Stimulated activated CD4-positive, alpha-beta T cell treated with anti-CD3 and anti-CD28 coated beads, Interleukin-4, amount 100 ng/mL, for 48 hours (primary cell): ENCODE measurements around the gene COL6A1.
"Not testable (repeated sequence)": the region's sequence is repeated elsewhere in the genome, so short reads cannot be mapped to it uniquely, and the experiment has no call there.

ENCODE experiments used
- DNase-seq, 2 donors: peaks; one replicate each; pipeline ENCODE4 v3.0.0-alpha.2; 2020; ENCODE audit warnings: low read depth in 2 of 2

COL6A1 gene

DNA sequence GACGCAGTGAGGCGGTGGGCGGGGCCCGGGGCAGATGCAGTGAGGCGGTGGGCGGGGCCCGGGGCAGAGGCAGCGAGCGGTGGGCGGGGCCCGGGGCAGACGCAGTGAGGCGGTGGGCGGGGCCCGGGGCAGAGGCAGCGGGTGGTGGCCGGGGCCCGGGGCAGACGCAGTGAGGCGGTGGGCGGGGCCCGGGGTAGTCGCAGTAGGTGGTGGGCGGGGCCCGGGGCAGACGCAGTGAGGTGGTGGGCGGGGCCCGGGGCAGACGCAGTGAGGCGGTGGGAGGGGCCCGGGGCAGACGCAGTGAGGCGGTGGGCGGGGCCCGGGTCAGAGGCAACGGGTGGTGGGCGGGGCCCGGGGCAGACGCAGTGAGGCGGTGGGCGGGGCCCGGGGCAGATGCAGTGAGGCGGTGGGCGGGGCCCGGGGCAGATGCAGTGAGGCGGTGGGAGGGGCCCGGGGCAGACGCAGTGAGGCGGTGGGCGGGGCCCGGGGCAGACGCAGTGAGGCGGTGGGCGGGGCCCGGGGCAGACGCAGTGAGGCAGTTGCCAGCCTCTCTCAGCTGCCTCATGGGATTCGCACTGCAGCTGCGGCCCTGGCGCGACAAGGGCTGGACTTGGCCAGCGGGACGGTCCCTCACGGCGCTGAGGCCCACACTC is 24.4 kb downstream of the COL6A1 start:
- DNase-seq = not testable (repeated sequence)

- no peak for DNase-seq
Measured at GRCh38 chr21:46006547-46007491, 25.2 kb downstream of the COL6A1 start.

- no peak for DNase-seq
Measured at GRCh38 chr21:46007492-46007868, 25.9 kb downstream of the COL6A1 start.

GRCh38 chr21:46008893-46009621 is 27.5 kb downstream of the COL6A1 start:
- no peak for DNase-seq

DNA sequence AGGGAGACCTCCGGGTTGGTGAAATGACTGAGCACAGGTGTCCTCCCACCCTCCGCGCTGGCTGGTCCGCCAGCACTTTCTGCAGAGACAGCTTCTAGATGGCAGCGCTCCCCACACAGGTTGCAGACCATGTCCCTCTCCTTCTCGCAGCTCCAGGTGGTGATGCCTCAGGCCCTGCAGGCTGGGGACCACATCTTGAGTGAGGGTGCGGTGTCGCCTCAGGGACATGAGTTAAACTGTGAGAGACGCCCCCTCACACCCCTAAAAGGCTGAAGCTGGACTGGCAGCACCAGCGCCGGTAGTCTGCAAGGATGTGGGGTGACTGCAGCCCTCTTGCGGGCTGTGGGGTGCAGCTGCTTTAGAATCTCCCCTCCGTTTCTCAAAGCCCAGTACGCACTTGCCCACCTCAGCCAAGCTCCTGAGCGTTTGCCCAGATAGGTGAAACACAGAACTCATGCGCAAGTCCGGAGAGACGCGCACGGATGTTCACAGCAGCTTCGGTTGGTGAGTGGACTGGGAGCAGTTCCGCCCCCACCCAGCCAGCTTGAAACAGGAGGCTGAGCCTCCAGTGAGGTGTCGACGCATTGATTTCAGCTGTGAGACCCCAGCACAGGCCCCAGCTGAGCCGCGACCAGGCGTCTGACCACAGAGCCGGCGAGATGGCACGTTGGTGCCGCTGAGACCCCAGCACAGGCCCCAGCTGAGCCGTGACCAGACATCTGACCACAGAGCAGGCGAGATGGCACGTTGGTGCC is 28.6 kb downstream of the COL6A1 start:
- DNase-seq = no peak

DNA sequence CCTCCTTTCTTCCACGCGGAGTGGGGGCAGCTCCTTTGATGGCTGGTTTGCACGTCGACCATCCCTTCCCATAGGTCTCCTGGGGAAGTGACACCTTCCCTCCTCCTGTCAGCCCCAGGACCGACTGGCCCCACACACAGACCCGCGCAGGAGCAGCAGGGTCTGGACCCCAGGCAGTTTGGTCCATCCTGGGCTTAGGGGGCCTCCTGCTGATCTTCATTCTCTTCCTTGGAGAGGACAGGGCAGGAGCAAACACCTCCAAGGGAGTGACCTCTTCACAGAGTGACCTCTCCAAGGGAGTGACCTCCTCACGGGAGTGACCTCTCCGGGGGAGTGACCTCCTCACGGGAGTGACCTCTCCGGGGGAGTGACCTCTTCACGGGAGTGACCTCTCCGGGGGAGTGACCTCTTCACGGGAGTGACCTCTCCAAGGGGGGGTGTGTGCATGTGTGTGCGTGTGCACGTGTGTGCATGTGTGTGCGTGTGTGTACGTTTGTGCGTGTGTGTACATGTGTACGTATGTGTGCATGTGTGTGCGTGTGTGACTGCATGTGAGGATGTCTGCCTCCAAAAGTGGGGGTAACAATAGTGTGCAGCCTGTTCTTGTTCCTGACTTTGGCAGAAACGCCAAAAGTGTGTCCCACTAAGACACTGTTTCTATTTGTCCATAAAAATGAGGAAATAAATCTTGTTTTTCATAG is 29.8 kb downstream of the COL6A1 start:
- no peak for DNase-seq

DNA sequence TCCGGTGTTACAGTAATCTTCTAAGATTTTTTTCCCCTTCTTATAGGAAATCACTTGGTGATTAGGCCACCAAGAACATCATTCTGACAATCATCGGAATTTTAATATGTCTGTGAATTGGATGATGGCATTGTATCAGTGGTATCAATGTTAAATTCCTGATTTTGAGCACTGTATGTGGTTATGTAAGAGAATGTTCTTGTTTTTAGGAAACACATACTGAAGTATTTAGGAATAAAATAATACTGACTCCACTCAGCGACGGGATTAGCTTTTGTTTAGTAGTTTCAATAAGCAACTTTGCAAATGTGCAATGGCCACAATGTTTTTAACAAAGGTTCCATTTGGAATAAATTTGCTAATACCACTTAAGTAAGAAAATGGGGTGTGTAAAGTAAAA is 30.6 kb downstream of the COL6A1 start:
- DNase-seq = no peak

DNA sequence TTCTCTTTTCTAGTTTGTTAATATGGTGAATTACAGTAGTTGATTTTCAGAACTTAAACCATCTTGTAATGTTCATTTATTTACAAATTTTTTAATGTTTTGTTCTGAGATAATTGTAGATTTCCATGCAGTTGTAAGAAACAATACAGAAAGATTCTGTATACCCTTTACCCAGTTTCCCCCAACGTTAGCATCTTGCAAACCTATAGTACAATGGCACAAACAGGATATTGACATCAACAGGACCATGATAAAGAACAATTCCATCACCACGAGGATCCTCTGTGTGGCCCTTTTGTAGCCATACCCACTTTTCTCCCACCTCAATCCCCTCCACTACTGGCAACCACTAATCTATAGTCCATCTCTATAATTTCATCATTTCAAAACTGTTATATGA is 33.3 kb downstream of the COL6A1 start:
- DNase-seq = no peak

DNA sequence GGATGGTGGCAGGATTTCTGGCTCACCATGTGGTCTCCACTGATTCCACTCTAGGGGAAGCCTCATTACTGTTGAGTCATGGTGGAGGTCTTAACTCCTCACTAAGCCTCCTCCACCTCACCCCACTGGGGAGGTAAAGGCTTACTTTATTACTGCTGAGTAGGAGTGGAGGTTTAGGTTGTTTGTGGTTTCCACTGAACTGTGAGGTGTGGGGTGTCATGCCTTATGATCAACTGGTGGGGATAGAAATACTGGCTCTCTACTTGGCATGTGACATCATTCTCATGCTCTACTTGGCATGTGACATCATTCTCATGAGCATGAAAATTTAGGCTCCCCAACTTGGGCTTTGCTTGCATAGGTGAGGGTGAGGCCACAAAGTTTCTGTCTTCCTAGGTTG is 35.6 kb downstream of the COL6A1 start:
- no peak for DNase-seq

- no peak for DNase-seq
Measured at GRCh38 chr21:46017695-46018094, 36.1 kb downstream of the COL6A1 start.

DNA sequence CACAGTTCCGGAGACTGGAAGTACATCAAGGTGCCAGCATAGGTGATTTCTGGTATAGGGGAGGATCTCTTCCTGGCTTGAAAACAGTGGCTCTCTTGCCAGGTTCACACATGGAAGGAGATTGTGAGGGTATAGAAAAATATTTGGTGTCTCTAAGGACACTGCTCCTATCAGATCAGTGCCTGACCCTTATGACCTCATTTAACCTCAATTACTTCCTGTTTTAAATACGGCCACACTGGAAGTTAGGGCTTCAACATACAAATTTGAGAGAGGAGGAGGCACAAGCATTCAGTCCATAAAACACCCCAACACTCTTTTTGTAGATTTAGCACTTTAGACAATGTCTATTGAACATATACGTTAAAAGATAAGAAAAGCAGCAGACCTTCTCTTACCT is 37.0 kb downstream of the COL6A1 start:
- DNase-seq = no peak

DNA sequence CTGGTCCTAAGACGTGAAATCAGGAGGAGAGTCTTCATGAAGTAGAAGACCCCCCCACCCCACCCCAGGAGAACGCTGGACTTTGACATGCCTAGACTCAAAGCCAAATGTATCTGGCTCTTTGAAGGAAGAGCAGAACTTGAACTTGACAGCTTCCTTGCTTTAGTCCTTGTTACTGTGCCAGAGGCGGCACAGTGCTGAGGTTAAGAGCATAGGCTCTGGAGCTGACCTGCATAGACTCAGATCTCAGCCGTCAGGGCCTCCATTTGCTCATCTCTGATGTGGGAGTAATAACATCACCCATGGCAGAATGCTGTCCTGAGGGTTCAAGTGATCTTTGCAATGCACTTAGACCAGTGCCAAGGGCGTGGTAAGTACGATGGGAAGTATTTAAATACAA is 39.0 kb downstream of the COL6A1 start:
- DNase-seq = no peak

- DNase-seq = no peak
Measured at GRCh38 chr21:46021398-46021797, 39.8 kb downstream of the COL6A1 start.

- DNase-seq = no peak
Measured at GRCh38 chr21:46021978-46022544, 40.5 kb downstream of the COL6A1 start.

DNA sequence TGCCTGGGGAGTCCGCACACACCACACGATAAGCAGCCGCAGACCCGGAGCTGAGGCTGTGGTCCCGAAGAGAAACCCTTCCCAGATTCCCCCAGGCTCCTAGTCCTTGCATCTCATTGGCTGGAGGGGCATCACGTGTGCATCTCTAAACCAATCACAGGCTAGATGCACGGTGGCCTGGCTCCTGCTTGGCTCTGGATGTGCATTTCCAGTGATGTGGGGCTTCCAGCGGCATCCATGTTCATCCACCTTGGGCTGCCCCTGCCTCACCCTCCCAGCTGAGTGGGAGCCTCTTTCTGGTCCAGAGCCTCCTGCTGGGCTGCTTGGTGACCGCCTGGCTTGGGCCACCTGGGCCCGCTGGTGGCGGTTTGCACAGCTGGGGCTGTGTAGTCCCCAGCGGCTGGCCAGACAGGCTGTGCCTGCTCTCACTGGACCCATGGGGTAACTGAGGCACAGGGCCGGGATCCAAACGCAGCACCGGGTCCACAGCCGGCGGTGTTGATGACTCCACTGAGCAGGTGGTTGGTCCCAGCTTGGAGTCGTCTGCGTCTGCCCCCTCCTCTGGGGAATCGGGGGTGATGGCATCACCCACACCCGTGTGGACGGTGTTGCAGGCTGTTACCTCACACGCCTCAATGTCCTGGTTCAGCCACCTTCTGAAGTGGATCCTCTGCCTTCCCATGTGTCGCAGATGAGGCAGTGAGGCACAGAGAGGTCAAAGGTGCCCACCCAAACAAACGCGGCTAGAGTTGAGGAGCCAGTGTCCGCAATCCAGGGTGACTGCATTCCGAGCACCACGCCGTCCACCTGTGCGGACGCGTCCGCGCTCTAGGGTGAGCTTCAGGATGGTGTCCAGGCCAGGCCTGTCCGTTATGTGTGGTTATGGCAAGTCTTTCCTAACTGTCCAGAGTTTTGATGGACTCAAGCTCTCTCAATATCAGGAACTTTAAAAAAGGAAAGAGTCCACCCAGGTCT is 41.3 kb downstream of the COL6A1 start:
- no peak for DNase-seq

- no peak for DNase-seq
Measured at GRCh38 chr21:46023555-46023954, 42.0 kb downstream of the COL6A1 start.

DNA sequence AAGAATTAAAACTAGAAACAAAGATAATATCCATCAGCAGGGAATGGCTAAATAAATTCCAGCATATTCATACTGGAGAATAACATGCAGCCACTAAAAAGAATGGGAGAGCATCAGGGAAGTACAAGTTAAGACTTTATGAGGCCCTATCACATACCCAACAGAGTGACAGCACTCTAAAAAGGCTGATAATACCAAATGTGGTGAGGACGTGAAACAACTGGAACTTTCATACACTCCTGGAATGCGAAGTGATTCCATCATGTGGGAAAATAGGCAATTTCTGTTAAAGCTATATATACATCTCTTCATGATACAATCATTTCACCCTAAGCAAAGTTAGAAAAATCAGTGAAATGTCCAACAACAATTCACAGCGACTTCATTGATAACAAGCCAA is 42.6 kb downstream of the COL6A1 start:
- no peak for DNase-seq

DNA sequence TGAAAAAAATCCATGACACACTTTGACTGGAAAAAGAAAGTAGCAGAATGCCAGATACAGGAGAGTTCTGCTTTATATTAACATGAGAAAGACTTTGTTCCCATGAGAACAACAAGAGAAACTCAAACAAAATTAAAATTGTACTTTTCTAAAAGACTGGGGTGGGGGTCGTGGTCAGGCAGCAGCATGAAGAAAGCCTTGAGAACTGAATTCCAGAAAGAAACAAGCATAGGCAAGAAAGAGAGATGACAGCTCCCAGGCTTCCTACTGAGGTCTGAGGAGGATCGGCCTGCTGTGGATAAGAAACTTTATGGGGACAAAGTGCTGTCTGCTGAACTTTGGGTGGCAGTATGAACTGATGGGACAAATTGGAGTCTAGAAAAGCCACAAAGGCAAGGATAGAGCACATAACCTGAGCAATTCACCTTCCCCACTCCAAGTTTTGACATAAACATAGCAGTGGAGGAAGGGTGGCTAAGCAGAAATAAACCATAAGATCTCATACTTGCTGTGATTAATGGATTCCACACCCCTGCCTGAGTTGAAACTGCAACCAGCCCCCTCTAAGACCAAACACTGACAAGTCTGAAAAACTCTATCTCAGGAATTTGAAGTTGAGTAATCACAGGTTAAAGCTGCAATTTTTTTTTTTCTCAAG is 43.7 kb downstream of the COL6A1 start:
- no peak for DNase-seq

GRCh38 chr21:46027851-46028493 is 46.4 kb downstream of the COL6A1 start:
- DNase-seq = no peak
